Activated CD4-positive, alpha-beta memory T cell treated with anti-CD3 and anti-CD28 coated beads for 36 hours (primary cell): ENCODE measurements around the gene NSD1. TPM values are rescaled to one million over a fixed set of nuclear protein-coding genes. Genes with fewer than 3 reads are reported as not detected.

ENCODE experiments used
- CTCF ChIA-PET: fragments of 350-600 bp; sonication (Branson Sonifier 250); formaldehyde crosslinking; loops from one replicate; lab custom pipeline; 2021; ENCODE audit warnings: antibody characterized with exemption, inconsistent platforms; lab: Charles Lee
- POLR2A ChIA-PET: fragments of 350-600 bp; sonication (Branson Sonifier 250); formaldehyde crosslinking; loops from one replicate; lab custom pipeline; 2021; ENCODE audit warnings: antibody characterized with exemption; lab: Charles Lee
- DNase-seq: peaks from one replicate; pipeline ENCODE4 v3.0.0-alpha.2; 2020
- H3K27ac Mint-ChIP-seq: one replicate; pipeline ENCODE4 v1.8.0; 2021; ENCODE audit warnings: mixed read lengths
- H3K27me3 Mint-ChIP-seq: one replicate; pipeline ENCODE4 v1.8.0; 2021; ENCODE audit warnings: mixed read lengths
- H3K36me3 Mint-ChIP-seq: one replicate; pipeline ENCODE4 v1.8.0; 2021; ENCODE audit warnings: mixed read lengths
- H3K4me1 Mint-ChIP-seq: one replicate; pipeline ENCODE4 v1.8.0; 2021; ENCODE audit warnings: low read depth, mixed read lengths
- H3K4me3 Mint-ChIP-seq: one replicate; pipeline ENCODE4 v1.8.0; 2021; ENCODE audit warnings: mild to moderate bottlenecking, mixed read lengths
- H3K9me3 Mint-ChIP-seq: one replicate; pipeline ENCODE4 v1.8.0; 2021; ENCODE audit warnings: mixed read lengths
- intact Hi-C: fragments of 100-400 bp; cut with micrococcal nuclease; formaldehyde crosslinking; loops from one replicate; pipeline ENCODE4 v1.15.1; 2023
- total RNA-seq, 2 experiments: library from RNA; stranded (reverse); gene quantifications; one replicate each; pipeline ENCODE4 v1.2.3, GENCODE V29; 2021

The NSD1 gene
- total RNA-seq, 2 experiments from 2014 or later, result 54.6 to 55.5 TPM

- Mint-ChIP-seq H3K9me3 (no peaks in the 10 kb centered on the region), H3K4me3 (peak overlapping the region; percentile 48), H3K27me3 (peaks cover 1% of the 10 kb centered on the region), H3K36me3 (peaks cover 29% of the 10 kb centered on the region), H3K27ac (no peak overlapping the region), H3K4me1 (peaks cover 45% of the 10 kb centered on the region)
- intact Hi-C loops, result loop anchor here (5.0 kb wide), 1 partner anchor 208 kb away; the partner anchor contains the start of gene DDX41
- ChIA-PET POLR2A (interaction anchor here (0.5 to 1.9 kb wide), 7 partner anchors 10 to 192 kb away, joined by 3 to 11 read pairs (median 3); partner anchors contain the start of genes LMAN2 and PRR7), CTCF (interaction anchor here (0.6 to 4.3 kb wide), 56 partner anchors 8 to 772 kb away, joined by 3 to 52 read pairs (median 5); partner anchors contain the start of genes GRK6, LMAN2, PDLIM7 and RNF44)
- DNase-seq, result peak; percentile 84
Observed at GRCh38 chr5:177309351-177310191, 176.0 kb downstream of the NSD1 start.

GRCh38 chr5:177310332-177310731 lies 176.8 kb downstream of the NSD1 start:
- H3K9me3 Mint-ChIP-seq, result no peaks in the 10 kb centered on the region
- peaks cover 21% of the 10 kb centered on the region for H3K36me3 Mint-ChIP-seq
- peak overlapping the region; percentile 78 for H3K4me3 Mint-ChIP-seq
- peaks cover 37% of the 10 kb centered on the region for H3K4me1 Mint-ChIP-seq
- no peak overlapping the region for H3K27ac Mint-ChIP-seq
- intact Hi-C loops, result loop anchor here (5.0 kb wide), 1 partner anchor 207 kb away; the partner anchor contains the start of gene DDX41
- peaks cover 1% of the 10 kb centered on the region for H3K27me3 Mint-ChIP-seq
- peak; percentile 10 for DNase-seq
- POLR2A ChIA-PET, result interaction anchor here (0.5 to 1.9 kb wide), 5 partner anchors 9 to 191 kb away, joined by 3 to 11 read pairs (median 4); partner anchors contain the start of gene LMAN2
- CTCF ChIA-PET, result interaction anchor here (0.6 to 4.3 kb wide), 51 partner anchors 8 to 773 kb away, joined by 3 to 52 read pairs (median 5); partner anchors contain the start of genes GRK6, LMAN2, PDLIM7 and RNF44

GRCh38 chr5:177310757-177311391 lies 177.3 kb downstream of the NSD1 start:
- H3K36me3 Mint-ChIP-seq, result peaks cover 17% of the 10 kb centered on the region
- no peaks in the 10 kb centered on the region for H3K9me3 Mint-ChIP-seq
- peak; percentile 52 for DNase-seq
- CTCF ChIA-PET, result interaction anchor here (0.7 to 4.3 kb wide), 32 partner anchors 8 to 773 kb away, joined by 3 to 52 read pairs (median 7); partner anchors contain the start of genes LMAN2 and RNF44
- peak overlapping the region; percentile 2 for H3K27ac Mint-ChIP-seq
- H3K27me3 Mint-ChIP-seq, result peaks cover 1% of the 10 kb centered on the region
- H3K4me3 Mint-ChIP-seq, result peak overlapping the region; percentile 78
- POLR2A ChIA-PET, result interaction anchor here (0.8 to 1.9 kb wide), 4 partner anchors 9 to 116 kb away, joined by 3 to 11 read pairs (median 6); partner anchors contain the start of gene LMAN2
- intact Hi-C loops, result loop anchor here (5.0 kb wide), 1 partner anchor 206 kb away; the partner anchor contains the start of gene DDX41
- H3K4me1 Mint-ChIP-seq, result peaks cover 32% of the 10 kb centered on the region

GRCh38 chr5:177311392-177311722 lies 177.8 kb downstream of the NSD1 start:
- no peak overlapping the region for H3K27ac Mint-ChIP-seq
- peak overlapping the region; percentile 78 for H3K4me3 Mint-ChIP-seq
- H3K4me1 Mint-ChIP-seq, result peaks cover 27% of the 10 kb centered on the region
- DNase-seq, result no peak
- ChIA-PET CTCF (interaction anchor here (1.6 to 4.3 kb wide), 6 partner anchors 13 to 199 kb away, joined by 6 to 52 read pairs (median 21); no protein-coding TSS in a partner anchor), POLR2A (interaction anchor here (1.1 to 1.8 kb wide), 3 partner anchors 8 to 114 kb away, joined by 4 to 7 read pairs (median 6); partner anchors contain the start of genes LMAN2, PRELID1 and RAB24)
- H3K36me3 Mint-ChIP-seq, result peaks cover 12% of the 10 kb centered on the region
- intact Hi-C loops, result loop anchor here (5.0 kb wide), 1 partner anchor 206 kb away; the partner anchor contains the start of gene DDX41
- H3K27me3 Mint-ChIP-seq, result peaks cover 1% of the 10 kb centered on the region
- H3K9me3 Mint-ChIP-seq, result no peaks in the 10 kb centered on the region

GRCh38 chr5:177311723-177312648 lies 178.4 kb downstream of the NSD1 start, which contains the start of gene MXD3:
Gene MXD3 (minus strand): TSS chr5:177311898. CDS start chr5:177311830, 68 bp downstream.
- Mint-ChIP-seq H3K27ac (peak within 1 kb of the TSS; percentile 88), H3K27me3 (peaks cover 1% of the 10 kb centered on the region), H3K4me1 (peaks cover 22% of the 10 kb centered on the region), H3K4me3 (peak within 1 kb of the TSS; percentile 78), H3K9me3 (no peaks in the 10 kb centered on the region), H3K36me3 (peaks cover 7% of the 10 kb centered on the region)
- POLR2A ChIA-PET, result interaction anchor here (1.0 to 1.8 kb wide), 5 partner anchors 9 to 136 kb away, joined by 3 to 7 read pairs (median 4); partner anchors contain the start of genes LMAN2, PRELID1 and RAB24
- DNase-seq, result peak; percentile 98
- CTCF ChIA-PET, result interaction anchor here (0.7 to 3.5 kb wide), 13 partner anchors 8 to 651 kb away, joined by 3 to 28 read pairs (median 5); partner anchors contain the start of genes PRELID1 and RAB24
- intact Hi-C loops, result loop anchor here (1.0 to 5.0 kb wide), 8 partner anchors 9 to 205 kb away; partner anchors contain the start of genes DDX41, GRK6, LMAN2 and PDLIM7

- H3K27ac Mint-ChIP-seq, result peak overlapping the region; percentile 88
- intact Hi-C loops, result loop anchor here (1.0 to 5.0 kb wide), 8 partner anchors 9 to 205 kb away; partner anchors contain the start of genes DDX41, GRK6, LMAN2 and PDLIM7
- CTCF ChIA-PET, result interaction anchor here (0.7 to 2.7 kb wide), 13 partner anchors 9 to 652 kb away, joined by 3 to 14 read pairs (median 4); partner anchors contain the start of genes PDLIM7, PRELID1 and RAB24
Observed at GRCh38 chr5:177312649-177313181, 179.1 kb downstream of the NSD1 start.

GRCh38 chr5:177313561-177314259 lies 180.1 kb downstream of the NSD1 start:
- no peak for DNase-seq
- Mint-ChIP-seq H3K4me1 (peaks cover 25% of the 10 kb centered on the region), H3K4me3 (no peak overlapping the region), H3K27ac (no peak overlapping the region), H3K36me3 (peaks cover 6% of the 10 kb centered on the region), H3K27me3 (peaks cover 1% of the 10 kb centered on the region), H3K9me3 (no peaks in the 10 kb centered on the region)
- ChIA-PET CTCF (interaction anchor here (0.8 to 2.7 kb wide), 6 partner anchors 43 to 188 kb away, joined by 3 to 14 read pairs (median 6); partner anchors contain the start of gene PDLIM7), POLR2A (interaction anchor here (1.0 to 1.5 kb wide), 2 partner anchors 65 to 143 kb away, joined by 3 read pairs; no protein-coding TSS in a partner anchor)
- intact Hi-C loops, result loop anchor here (2.0 to 5.0 kb wide), 4 partner anchors 37 to 204 kb away; partner anchors contain the start of genes DDX41, LMAN2 and PDLIM7

More at GRCh38 chr5:177312649-177313181, 179.1 kb downstream of the NSD1 start:
- Mint-ChIP-seq H3K9me3 (no peaks in the 10 kb centered on the region), H3K36me3 (peaks cover 6% of the 10 kb centered on the region), H3K4me3 (peak overlapping the region; percentile 78), H3K27me3 (peaks cover 1% of the 10 kb centered on the region), H3K4me1 (peaks cover 20% of the 10 kb centered on the region)
- POLR2A ChIA-PET, result interaction anchor here (0.6 to 1.8 kb wide), 6 partner anchors 10 to 135 kb away, joined by 3 to 7 read pairs (median 4); partner anchors contain the start of genes LMAN2, PRELID1 and RAB24
- DNase-seq, result peak; percentile 79

GRCh38 chr5:177314376-177315342 lies 181.1 kb downstream of the NSD1 start:
- DNase-seq, result no peak
- peaks cover 6% of the 10 kb centered on the region for H3K9me3 Mint-ChIP-seq
- no peak overlapping the region for H3K4me3 Mint-ChIP-seq
- H3K36me3 Mint-ChIP-seq, result peaks cover 8% of the 10 kb centered on the region
- CTCF ChIA-PET, result interaction anchor here (1.4 to 6.0 kb wide), 3 partner anchors 75 to 140 kb away, joined by 7 to 52 read pairs (median 14); no protein-coding TSS in a partner anchor
- H3K4me1 Mint-ChIP-seq, result peaks cover 21% of the 10 kb centered on the region
- POLR2A ChIA-PET, result interaction anchor here (1.5 kb wide), 1 partner anchor 142 kb away, joined by 3 read pairs; no protein-coding TSS in a partner anchor
- intact Hi-C loops, result loop anchor here (5.0 kb wide), 1 partner anchor 203 kb away; the partner anchor contains the start of gene DDX41
- no peak overlapping the region for H3K27ac Mint-ChIP-seq
- H3K27me3 Mint-ChIP-seq, result peaks cover 1% of the 10 kb centered on the region
